ENCODE measurements around the gene RFX3.

RFX3 gene

GRCh38 chr9:3474821-3475220, 51.0 kb downstream of the RFX3 start:
- H3K9me3 ChIP-seq (ENCODE audit: control insufficient read depth, low read depth, low read length): no peaks in the 10 kb centered on the region
- no peaks in the 10 kb centered on the region for H3K27me3 ChIP-seq (ENCODE audit: control insufficient read depth, insufficient read depth, low read length)
- H3K4me3 ChIP-seq (ENCODE audit: low read length): no peak overlapping the region
- H3K36me3 ChIP-seq (ENCODE audit: control insufficient read depth, low read depth, low read length): no peaks in the 10 kb centered on the region
- H3K4me1 ChIP-seq (ENCODE audit: control insufficient read depth, low read depth, low read length): peaks cover 9% of the 10 kb centered on the region
- no peak overlapping the region for H3K9ac ChIP-seq (ENCODE audit: low read length)
- H3K27ac ChIP-seq (ENCODE audit: low read length): no peak overlapping the region

DNA sequence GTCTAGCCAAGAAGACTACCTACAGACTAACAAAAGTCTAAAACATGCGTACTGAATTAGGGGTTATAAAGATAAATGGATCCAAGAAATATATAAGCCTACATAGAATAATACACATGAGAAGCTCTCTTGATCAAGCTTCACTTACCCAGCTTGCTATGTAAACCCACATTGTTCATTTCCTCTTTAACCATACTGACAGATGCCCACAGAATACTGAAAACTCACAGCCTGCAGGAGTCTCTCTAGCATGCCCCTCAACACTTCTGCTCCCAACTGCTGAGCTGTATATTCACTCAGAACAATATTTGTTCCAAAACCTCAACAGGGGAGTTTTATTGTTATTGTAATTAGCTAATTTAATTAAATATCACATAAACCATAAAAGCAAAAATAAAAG, 52.4 kb downstream of the RFX3 start:
- Histone ChIP-seq H3K36me3 (ENCODE audit: control insufficient read depth, low read depth, low read length) (no peaks in the 10 kb centered on the region), H3K9me3 (ENCODE audit: control insufficient read depth, low read depth, low read length) (no peaks in the 10 kb centered on the region), H3K9ac (ENCODE audit: low read length) (no peak overlapping the region), H3K27me3 (ENCODE audit: control insufficient read depth, insufficient read depth, low read length) (no peaks in the 10 kb centered on the region), H3K27ac (ENCODE audit: low read length) (no peak overlapping the region), H3K4me1 (ENCODE audit: control insufficient read depth, low read depth, low read length) (peaks cover 8% of the 10 kb centered on the region), H3K4me3 (ENCODE audit: low read length) (no peak overlapping the region)

DNA sequence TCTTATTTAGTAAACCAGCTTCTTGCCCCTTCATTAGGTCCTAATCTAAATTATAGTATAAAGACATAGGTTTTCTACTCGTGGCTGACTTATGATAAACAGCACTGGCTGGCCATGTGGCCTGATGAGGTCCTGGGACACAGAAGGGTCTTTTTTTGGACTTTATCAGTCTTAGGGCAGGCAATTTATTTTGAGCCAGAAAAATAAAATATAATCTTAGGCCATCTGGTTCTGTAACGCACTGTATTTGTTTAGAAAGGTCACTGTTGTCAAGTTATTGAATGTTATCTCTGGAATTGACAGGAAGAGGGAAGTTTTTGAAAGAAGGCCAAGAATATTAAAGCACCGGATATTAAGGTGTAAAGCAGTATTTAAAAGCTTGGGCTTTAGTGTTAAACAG, 53.9 kb downstream of the RFX3 start:
- Histone ChIP-seq H3K27me3 (ENCODE audit: control insufficient read depth, insufficient read depth, low read length) (no peaks in the 10 kb centered on the region), H3K9me3 (ENCODE audit: control insufficient read depth, low read depth, low read length) (no peaks in the 10 kb centered on the region), H3K36me3 (ENCODE audit: control insufficient read depth, low read depth, low read length) (no peaks in the 10 kb centered on the region), H3K4me1 (ENCODE audit: control insufficient read depth, low read depth, low read length) (peaks cover 14% of the 10 kb centered on the region), H3K4me3 (ENCODE audit: low read length) (no peak overlapping the region), H3K27ac (ENCODE audit: low read length) (no peak overlapping the region), H3K9ac (ENCODE audit: low read length) (no peak overlapping the region)

GRCh38 chr9:3468421-3469205, 57.2 kb downstream of the RFX3 start:
- Histone ChIP-seq H3K4me1 (ENCODE audit: control insufficient read depth, low read depth, low read length) (peaks cover 14% of the 10 kb centered on the region), H3K9ac (ENCODE audit: low read length) (no peak overlapping the region), H3K27ac (ENCODE audit: low read length) (no peak overlapping the region), H3K4me3 (ENCODE audit: low read length) (no peak overlapping the region), H3K9me3 (ENCODE audit: control insufficient read depth, low read depth, low read length) (no peaks in the 10 kb centered on the region), H3K27me3 (ENCODE audit: control insufficient read depth, insufficient read depth, low read length) (no peaks in the 10 kb centered on the region), H3K36me3 (ENCODE audit: control insufficient read depth, low read depth, low read length) (no peaks in the 10 kb centered on the region)

DNA sequence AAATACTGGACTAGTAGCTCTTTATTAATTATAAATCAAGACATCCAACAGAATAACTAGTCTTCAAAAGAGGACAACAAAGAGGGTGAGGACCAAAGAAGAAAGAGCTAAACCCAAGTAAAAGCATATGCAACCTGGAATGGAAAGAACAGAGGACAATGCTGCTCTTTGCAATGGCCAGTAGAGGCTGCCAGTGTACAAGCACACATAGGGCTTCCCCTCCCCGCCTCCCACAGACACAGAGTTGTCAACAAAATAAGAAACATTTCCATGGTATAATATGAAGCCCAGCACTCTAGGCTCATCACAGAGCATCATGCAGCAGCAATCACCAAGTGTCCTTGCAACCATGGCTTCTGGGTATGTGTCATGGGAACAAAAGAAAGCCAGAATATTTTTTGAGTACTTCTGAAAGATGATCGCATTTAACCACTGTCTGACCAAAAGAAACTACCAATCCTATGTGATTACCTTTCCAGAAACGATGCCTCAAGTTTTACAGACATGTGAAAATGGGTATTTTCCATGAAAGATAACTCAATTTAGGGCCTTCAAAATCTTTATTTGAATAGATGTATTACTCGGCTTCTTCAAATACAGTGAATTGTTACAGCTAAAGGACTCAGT, 58.1 kb downstream of the RFX3 start:
- Histone ChIP-seq H3K9ac (ENCODE audit: low read length) (no peak overlapping the region), H3K4me3 (ENCODE audit: low read length) (no peak overlapping the region), H3K27ac (ENCODE audit: low read length) (no peak overlapping the region), H3K27me3 (ENCODE audit: control insufficient read depth, insufficient read depth, low read length) (no peaks in the 10 kb centered on the region), H3K9me3 (ENCODE audit: control insufficient read depth, low read depth, low read length) (no peaks in the 10 kb centered on the region), H3K4me1 (ENCODE audit: control insufficient read depth, low read depth, low read length) (peaks cover 14% of the 10 kb centered on the region), H3K36me3 (ENCODE audit: control insufficient read depth, low read depth, low read length) (no peaks in the 10 kb centered on the region)

- Histone ChIP-seq H3K4me3 (ENCODE audit: low read length) (no peak overlapping the region), H3K9ac (ENCODE audit: low read length) (no peak overlapping the region), H3K4me1 (ENCODE audit: control insufficient read depth, low read depth, low read length) (peaks cover 13% of the 10 kb centered on the region), H3K27me3 (ENCODE audit: control insufficient read depth, insufficient read depth, low read length) (no peaks in the 10 kb centered on the region), H3K9me3 (ENCODE audit: control insufficient read depth, low read depth, low read length) (no peaks in the 10 kb centered on the region), H3K36me3 (ENCODE audit: control insufficient read depth, low read depth, low read length) (no peaks in the 10 kb centered on the region), H3K27ac (ENCODE audit: low read length) (no peak overlapping the region)
Measured at GRCh38 chr9:3464033-3464638, 61.7 kb downstream of the RFX3 start.

DNA sequence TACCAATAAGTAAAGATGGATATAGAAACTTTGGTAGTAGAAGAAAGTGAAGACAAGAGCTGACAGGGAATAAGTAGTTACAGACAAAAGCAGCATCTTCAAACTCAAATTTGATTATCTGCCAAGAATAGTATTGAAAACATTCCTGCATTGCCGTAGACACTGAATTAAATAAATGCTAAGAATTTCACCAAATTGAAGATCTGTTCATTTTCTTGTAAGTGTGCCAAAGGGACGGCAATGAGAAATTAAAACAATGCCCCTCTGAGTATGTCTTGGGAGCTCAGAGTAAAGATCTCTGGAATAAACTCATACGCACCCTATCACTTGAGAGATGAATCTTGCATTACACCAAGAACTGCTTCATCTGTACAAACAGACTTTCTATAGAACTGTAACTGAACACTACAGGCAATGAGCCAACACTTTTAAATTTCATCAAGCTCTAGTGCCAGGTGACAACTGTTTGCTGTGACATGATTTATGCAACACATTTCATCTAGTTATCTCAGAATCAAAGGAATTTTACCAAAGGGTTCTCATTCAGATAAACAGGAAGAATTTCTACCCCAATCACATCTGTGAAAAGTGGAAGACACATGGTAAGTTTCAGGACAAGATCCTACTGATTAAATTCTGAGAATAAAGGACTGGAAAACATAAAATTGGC, 66.9 kb downstream of the RFX3 start:
- H3K36me3 ChIP-seq (ENCODE audit: control insufficient read depth, low read depth, low read length): no peaks in the 10 kb centered on the region
- no peak overlapping the region for H3K9ac ChIP-seq (ENCODE audit: low read length)
- H3K4me1 ChIP-seq (ENCODE audit: control insufficient read depth, low read depth, low read length): no peaks in the 10 kb centered on the region
- no peak overlapping the region for H3K27ac ChIP-seq (ENCODE audit: low read length)
- H3K9me3 ChIP-seq (ENCODE audit: control insufficient read depth, low read depth, low read length): no peaks in the 10 kb centered on the region
- H3K4me3 ChIP-seq (ENCODE audit: low read length): no peak overlapping the region
- H3K27me3 ChIP-seq (ENCODE audit: control insufficient read depth, insufficient read depth, low read length): no peaks in the 10 kb centered on the region

DNA sequence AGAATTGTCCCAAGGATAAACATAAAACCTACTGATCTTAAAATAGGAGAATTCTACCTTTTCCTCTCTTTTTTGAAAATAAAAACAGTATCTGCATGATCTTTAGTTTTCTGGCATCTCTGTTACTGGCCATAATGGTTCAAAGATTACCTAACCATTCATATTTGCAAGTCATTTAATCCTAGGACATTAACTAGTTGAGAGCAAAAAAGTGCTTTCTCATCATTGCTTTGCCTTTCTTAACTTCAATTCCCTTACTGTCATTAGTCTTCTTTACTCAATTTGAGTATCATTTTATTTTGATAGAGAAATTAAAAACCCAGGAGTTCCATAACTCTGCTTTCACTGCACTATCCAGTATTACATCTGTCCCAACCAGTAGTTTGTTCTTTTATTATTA, 68.6 kb downstream of the RFX3 start:
- Histone ChIP-seq H3K4me3 (ENCODE audit: low read length) (no peak overlapping the region), H3K27ac (ENCODE audit: low read length) (no peak overlapping the region), H3K4me1 (ENCODE audit: control insufficient read depth, low read depth, low read length) (no peaks in the 10 kb centered on the region)

GRCh38 chr9:3455717-3456116, 70.1 kb downstream of the RFX3 start:
- no peaks in the 10 kb centered on the region for H3K9me3 ChIP-seq (ENCODE audit: control insufficient read depth, low read depth, low read length)

More for the DNA sequence above, 68.6 kb downstream of the RFX3 start:
- Histone ChIP-seq H3K9ac (ENCODE audit: low read length) (no peak overlapping the region), H3K9me3 (ENCODE audit: control insufficient read depth, low read depth, low read length) (no peaks in the 10 kb centered on the region), H3K27me3 (ENCODE audit: control insufficient read depth, insufficient read depth, low read length) (no peaks in the 10 kb centered on the region), H3K36me3 (ENCODE audit: control insufficient read depth, low read depth, low read length) (no peaks in the 10 kb centered on the region)

GRCh38 chr9:3455094-3455493, 70.7 kb downstream of the RFX3 start:
- Histone ChIP-seq H3K27me3 (ENCODE audit: control insufficient read depth, insufficient read depth, low read length) (no peaks in the 10 kb centered on the region), H3K9ac (ENCODE audit: low read length) (no peak overlapping the region), H3K36me3 (ENCODE audit: control insufficient read depth, low read depth, low read length) (no peaks in the 10 kb centered on the region), H3K9me3 (ENCODE audit: control insufficient read depth, low read depth, low read length) (no peaks in the 10 kb centered on the region), H3K4me3 (ENCODE audit: low read length) (no peak overlapping the region), H3K27ac (ENCODE audit: low read length) (no peak overlapping the region), H3K4me1 (ENCODE audit: control insufficient read depth, low read depth, low read length) (no peaks in the 10 kb centered on the region)

More at GRCh38 chr9:3455717-3456116, 70.1 kb downstream of the RFX3 start:
- no peaks in the 10 kb centered on the region for H3K36me3 ChIP-seq (ENCODE audit: control insufficient read depth, low read depth, low read length)
- no peak overlapping the region for H3K4me3 ChIP-seq (ENCODE audit: low read length)
- H3K27me3 ChIP-seq (ENCODE audit: control insufficient read depth, insufficient read depth, low read length): no peaks in the 10 kb centered on the region
- no peak overlapping the region for H3K9ac ChIP-seq (ENCODE audit: low read length)
- H3K27ac ChIP-seq (ENCODE audit: low read length): no peak overlapping the region
- no peaks in the 10 kb centered on the region for H3K4me1 ChIP-seq (ENCODE audit: control insufficient read depth, low read depth, low read length)

DNA sequence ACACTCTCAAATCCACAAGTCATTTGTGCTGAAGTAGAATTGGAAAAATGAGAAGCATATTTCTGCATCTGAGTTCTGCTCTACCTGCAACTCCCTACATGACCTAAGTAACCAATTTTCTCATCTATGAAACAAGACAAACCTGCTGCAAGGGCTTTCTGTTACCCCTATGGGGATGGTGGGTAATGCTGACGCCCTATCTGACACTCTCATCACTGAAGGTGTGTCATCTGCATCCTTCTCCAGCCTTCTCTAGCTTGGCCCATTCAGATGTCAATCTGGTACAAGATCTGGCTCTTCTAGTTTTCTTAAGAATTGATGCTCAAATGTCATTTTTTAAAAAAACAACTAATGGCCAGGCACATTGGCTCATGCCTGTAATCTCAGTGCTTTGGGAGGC, 73.8 kb downstream of the RFX3 start:
- Histone ChIP-seq H3K4me3 (ENCODE audit: low read length) (no peak overlapping the region), H3K9ac (ENCODE audit: low read length) (no peak overlapping the region), H3K36me3 (ENCODE audit: control insufficient read depth, low read depth, low read length) (no peaks in the 10 kb centered on the region), H3K27ac (ENCODE audit: low read length) (no peak overlapping the region), H3K4me1 (ENCODE audit: control insufficient read depth, low read depth, low read length) (no peaks in the 10 kb centered on the region), H3K9me3 (ENCODE audit: control insufficient read depth, low read depth, low read length) (no peaks in the 10 kb centered on the region), H3K27me3 (ENCODE audit: control insufficient read depth, insufficient read depth, low read length) (no peaks in the 10 kb centered on the region)

Data from iPS-18a (cell line).